ENCODE data around the gene APBA2.

- no peak for TF ChIP-seq CTCF (optimal IDR thresholded peaks at IDR 0.05 in 1 of 3, IDR thresholded peaks at IDR 0.05 in 1 of 3, conservative IDR thresholded peaks at IDR 0.05 in 1 of 3; ENCODE audit: extremely low read depth in 1 of 3, insufficient read depth in 2 of 3, low read length in 3 of 3)
- no peak for TF ChIP-seq EZH2 (IDR thresholded peaks at IDR 0.05; ENCODE audit: low read length)
Observed at GRCh38 chr15:29140475-29141307, 254.9 kb downstream of the APBA2 start.
